H1 (cell line): ENCODE results near the gene TMEM17. TPM values are rescaled to one million over a fixed set of nuclear protein-coding genes. Genes with fewer than 3 reads are reported as not detected.

ENCODE experiments used
- CBX8 ChIP-seq: fragments of 300-800, 300-1000 bp; sonication (generic); IDR thresholded peaks from 2 replicates; pipeline ENCODE4 v1.7.1; 2016; ENCODE audit warnings: low read depth, low read length, borderline replicate concordance
- CHD7 ChIP-seq: fragments of 300-600 bp; sonication (generic); IDR thresholded peaks from 2 replicates; pipeline ENCODE4 v1.7.1; 2012; ENCODE audit warnings: low read length, moderate library complexity, mild to moderate bottlenecking, inconsistent platforms; ENCODE audit not compliant: insufficient replicate concordance
- EGR1 ChIP-seq: IDR thresholded peaks from 2 replicates; pipeline ENCODE4 v1.6.1; 2011; ENCODE audit warnings: low read depth, low read length, borderline replicate concordance
- FOSL1 ChIP-seq: IDR thresholded peaks from 2 replicates; pipeline ENCODE4 v1.6.1; 2011; ENCODE audit warnings: mild to moderate bottlenecking, low read depth, low read length, moderate library complexity; ENCODE audit not compliant: insufficient read depth
- KDM4A ChIP-seq: IDR thresholded peaks from one replicate; pipeline ENCODE4 v1.7.1; 2012; ENCODE audit warnings: low read depth, mild to moderate bottlenecking, moderate library complexity, low read length, inconsistent platforms; ENCODE audit not compliant: severe bottlenecking
- SIRT6 ChIP-seq: IDR thresholded peaks from one replicate; pipeline ENCODE4 v1.7.1; 2012; ENCODE audit warnings: low read length, inconsistent platforms
- SP4 ChIP-seq: IDR thresholded peaks from 2 replicates; pipeline ENCODE4 v1.6.1; 2012; ENCODE audit warnings: low read length, inconsistent platforms
- polyA plus RNA-seq, 7 experiments: library from polyadenylated mRNA; depleted of rRNA in 3 of 7; stranded (reverse) in 5 of 7; unstranded in 2 of 7; fragments of >200 nt in 5 of 7; fragments of 200-250 nt in 2 of 7; gene quantifications; 1 replicate in 5 of 7; 2 replicates in 1 of 7; 4 replicates in 1 of 7; pipeline versions ENCODE4 v1.2.1 to v1.2.3, GENCODE V29; 2011 to 2013; ENCODE audit warnings: missing spikeins in 2 of 7, mixed read lengths in 2 of 7
- total RNA-seq: library from RNA; stranded (reverse); fragmentation: NEBNext Ultra II Directional; extraction: Animal tissue kit (Norgen Biotek cat#: 25700); gene quantifications from 2 replicates; pipeline ENCODE4 v1.2.1, GENCODE V29; 2021

Gene TMEM17
- total and polyA plus RNA-seq, 2 of the 8 experiments (the other 6 are each of a cell fraction or from before 2014, with no cell fraction given) = 0.69 to 1.2 TPM

GRCh38 chr2:62482558-62483352, 23.2 kb downstream of the TMEM17 start (continued):
- TF ChIP-seq CHD7 (no peak), SP4 (no peak), CBX8 (no peak), EGR1 (no peak), KDM4A (no peak), FOSL1 (no peak), SIRT6 (no peak)
